ENCODE data around the gene GHR.

DNA sequence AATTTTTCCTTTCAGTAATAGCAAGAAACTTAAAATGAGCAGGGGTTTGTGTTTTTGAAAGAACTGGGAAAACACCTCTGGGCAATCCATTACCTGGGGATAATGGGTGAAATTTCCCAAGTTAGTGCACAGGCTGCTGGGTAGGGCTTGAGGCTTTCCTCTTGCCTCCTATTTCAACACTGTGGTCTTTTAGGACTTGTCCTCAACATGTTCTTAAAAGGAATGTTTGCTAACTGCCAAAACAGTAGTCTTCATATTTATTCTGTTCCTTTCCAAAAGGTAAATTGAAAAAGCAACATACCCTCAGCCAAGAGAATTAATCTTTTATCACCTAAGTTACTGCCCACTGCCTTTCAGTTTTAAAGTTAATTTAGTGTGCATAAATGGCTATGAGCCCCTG is 175.1 kb downstream of the GHR start:
- TF ChIP-seq, protein P1, sequence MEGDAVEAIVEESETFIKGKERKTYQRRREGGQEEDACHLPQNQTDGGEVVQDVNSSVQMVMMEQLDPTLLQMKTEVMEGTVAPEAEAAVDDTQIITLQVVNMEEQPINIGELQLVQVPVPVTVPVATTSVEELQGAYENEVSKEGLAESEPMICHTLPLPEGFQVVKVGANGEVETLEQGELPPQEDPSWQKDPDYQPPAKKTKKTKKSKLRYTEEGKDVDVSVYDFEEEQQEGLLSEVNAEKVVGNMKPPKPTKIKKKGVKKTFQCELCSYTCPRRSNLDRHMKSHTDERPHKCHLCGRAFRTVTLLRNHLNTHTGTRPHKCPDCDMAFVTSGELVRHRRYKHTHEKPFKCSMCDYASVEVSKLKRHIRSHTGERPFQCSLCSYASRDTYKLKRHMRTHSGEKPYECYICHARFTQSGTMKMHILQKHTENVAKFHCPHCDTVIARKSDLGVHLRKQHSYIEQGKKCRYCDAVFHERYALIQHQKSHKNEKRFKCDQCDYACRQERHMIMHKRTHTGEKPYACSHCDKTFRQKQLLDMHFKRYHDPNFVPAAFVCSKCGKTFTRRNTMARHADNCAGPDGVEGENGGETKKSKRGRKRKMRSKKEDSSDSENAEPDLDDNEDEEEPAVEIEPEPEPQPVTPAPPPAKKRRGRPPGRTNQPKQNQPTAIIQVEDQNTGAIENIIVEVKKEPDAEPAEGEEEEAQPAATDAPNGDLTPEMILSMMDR (IDR thresholded peaks at IDR 0.05), result no peak
- TF ChIP-seq POLR2A (IDR thresholded peaks at IDR 0.05), result no peak
- no peak for TF ChIP-seq POLR2AphosphoS5 (IDR thresholded peaks at IDR 0.05)
- TF ChIP-seq EP300 (IDR thresholded peaks at IDR 0.05), result no peak
